ENCODE measurements around the gene DDX51.

DDX51 gene

DNA sequence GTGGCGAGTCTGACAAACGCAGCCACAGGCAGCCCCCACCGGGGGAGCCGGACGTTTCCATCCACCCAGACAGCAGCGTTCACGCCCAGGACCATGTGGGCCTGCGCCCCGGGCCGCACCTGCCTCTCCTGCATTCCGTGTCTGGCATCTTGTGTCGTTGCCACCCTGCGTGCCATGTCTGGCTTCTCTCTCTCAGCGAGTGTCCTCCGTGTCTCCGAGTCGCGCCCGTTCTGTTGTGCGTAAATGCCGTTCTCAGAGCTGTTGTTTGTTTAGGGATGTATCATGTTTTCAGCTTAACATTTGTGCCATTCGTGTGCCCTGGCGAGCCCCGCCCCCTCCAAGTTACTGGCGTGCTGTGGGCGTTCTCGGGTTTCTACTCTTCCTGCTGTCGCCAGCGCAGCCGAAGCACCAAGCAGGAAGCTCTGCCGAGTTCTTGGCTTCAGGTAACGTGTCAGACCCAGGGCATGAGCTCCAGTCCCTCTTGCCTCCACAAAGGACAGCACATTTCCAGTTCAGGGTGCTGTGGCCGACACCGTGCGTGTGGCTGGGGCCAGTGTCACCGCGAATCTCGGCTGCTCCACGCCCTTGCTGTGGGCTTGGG, 34.8 kb upstream of the DDX51 start:
- peak; percentile 28 to 37 for DNase-seq

GRCh38 chr12:132178316-132178715, 34.2 kb upstream of the DDX51 start:
- no peak for DNase-seq

DNA sequence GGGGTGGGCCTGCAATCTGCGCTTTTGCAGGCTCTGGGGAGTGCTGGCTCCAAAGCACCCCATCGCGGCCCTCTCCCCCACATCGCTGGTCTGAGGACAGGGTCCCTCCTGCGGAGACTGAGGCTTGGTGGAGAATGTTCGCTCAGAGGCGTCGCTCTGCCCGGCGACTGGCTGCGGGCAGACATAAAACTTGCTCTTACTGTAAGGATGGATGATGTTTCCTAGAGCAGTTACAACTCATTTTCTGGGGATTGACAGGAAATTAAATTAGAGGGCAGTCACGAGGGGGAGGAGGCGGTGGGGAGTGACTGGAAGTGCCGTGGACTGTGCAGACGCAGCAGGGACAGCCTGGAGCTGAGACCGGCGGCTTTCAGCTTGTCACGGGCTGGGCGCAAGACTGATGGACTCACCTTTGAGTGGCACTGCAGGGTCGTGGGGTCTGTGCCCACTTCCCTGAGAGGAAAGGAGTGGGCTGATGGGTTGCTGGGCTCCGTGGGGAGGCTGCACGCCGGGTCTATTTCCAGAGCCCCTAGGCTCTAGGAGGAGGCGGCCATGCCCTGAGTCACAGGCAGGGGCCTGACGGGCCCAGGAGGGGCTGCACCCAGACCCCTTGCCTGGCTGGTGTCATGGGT, 32.9 kb upstream of the DDX51 start:
- DNase-seq, result no peak

DNA sequence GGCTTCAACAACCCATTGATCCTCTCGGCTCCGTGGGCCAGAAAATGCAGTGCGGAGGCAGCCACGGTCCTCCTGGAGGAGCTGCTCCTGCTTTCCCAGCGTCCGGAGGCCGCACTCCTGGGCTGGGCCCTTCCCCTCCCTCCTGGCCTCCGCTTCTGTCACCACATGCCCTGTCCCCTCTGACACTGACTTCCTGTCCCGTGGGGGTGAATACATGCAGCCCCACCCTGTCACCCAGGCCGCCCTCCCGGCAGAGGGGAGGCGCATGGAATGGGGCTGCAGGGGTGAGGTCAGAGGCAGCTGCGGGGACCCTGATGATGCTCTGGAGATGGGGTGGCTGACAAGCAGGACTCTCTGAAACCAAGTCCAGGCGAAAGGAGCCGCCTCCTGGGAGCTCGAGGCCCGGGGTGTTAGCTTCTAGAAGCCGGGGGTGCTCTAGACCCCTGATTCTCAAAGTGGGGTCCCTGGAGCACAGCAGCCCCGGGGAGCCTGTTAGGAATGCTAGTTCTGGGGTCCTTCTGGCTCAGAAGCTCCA, 32.3 kb upstream of the DDX51 start:
- no peak for DNase-seq

GRCh38 chr12:132175496-132176384, 31.6 kb upstream of the DDX51 start:
- DNase-seq, result no peak

- DNase-seq, result no peak
Observed at GRCh38 chr12:132174839-132175490, 30.8 kb upstream of the DDX51 start.

DNA sequence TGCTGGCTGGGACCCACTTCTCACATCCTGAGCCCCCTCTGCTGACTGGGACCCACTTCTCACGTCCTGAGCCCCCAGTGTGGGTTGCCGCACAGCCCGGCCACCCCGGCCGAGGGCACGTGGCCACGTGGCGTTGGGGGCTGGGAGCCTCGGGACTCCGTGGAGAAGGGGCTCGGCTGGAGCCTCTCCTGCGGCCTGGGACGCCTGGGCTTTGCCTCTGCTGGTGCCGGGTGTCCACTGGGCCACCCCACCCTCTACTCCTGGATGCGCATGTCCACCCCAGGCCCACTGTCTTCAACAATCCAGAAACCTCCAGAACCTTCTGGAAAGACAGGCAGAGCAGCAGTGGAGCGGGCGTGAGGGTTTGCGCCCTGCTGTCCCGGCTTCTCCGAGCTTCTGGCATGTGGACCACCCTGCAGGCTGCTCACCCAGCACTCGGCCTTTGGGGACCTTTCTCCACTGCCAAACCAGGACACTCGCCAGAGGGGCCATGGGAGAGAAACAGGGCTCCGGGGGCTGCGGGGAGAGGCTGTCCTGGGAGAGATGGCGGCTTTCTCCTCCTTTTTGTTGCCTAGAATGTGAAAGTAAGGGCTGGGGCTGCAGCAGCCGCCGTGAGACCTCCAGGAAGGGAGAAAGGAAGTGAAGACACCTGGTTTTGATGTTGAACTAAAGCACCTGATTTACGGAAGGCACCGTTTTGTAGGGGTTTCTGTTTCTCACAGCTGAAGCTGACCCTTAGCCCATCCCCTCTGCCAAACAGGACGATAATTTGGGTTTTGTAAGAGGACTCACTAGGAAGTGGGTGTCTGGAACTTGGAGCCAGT, 30.1 kb upstream of the DDX51 start:
- no peak for DNase-seq

DNA sequence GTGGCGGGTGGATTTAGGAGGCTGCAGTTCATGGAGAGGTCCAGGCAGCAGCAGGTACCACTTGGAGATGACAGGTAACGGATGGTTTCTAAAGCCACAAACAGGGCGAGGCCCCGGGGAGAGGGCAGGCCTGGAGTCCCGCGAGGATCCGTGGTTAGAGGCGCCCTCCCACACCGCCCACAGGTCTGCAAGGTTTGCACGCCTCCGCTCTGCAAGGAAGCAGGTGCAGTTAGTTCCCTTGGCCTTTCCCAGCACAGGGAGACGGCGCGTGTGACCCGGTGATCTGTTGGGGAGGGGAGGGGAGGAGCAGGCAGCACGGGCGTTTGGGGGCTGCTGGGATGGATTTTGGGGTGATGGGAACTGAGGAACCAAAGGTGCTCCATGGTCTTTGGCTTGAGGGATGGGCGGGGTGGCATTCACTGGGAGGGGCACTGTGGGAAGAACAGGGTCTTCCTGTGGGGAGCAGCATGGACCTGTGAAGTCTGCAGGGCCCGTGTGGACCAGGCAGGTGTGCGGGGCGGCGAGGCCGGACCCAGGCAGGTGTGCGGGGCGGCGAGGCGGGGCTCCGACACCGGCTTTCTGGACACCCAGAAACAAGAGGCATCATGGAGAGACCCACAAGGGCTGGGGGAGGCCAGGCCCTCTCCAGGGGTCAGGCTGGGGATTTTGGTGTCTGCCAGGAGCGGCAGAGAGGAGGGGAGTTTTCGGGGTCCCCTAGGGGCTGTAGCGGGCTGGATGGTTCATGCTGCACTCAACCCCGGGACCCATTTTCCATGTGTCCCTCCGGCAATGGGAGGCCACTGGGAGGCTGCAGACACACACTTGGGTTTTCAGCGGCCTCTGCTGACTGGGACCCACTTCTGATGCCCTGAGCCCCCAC, 29.3 kb upstream of the DDX51 start:
- no peak for DNase-seq

DNA sequence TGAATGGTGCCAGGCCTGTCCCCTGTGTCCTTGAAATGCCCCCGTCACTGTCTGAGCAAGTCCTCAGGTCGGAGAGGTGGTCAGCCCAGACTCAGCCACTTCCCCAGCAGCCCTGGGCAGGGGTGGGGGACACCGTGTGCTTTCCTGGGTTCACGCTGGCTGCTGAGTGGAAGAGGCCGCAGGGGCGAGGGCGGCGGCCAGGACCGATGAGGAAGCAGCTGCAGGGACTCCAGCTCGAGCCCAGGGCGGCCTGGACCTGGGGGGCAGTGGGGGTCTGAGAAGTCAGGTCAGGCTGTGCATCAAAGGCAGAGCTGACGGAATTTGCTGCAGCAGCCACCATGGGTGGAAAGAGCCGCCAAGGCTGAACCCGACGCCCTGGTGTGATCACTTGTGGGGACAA, 28.5 kb upstream of the DDX51 start:
- DNase-seq, result no peak

- DNase-seq, result no peak
Observed at GRCh38 chr12:132171968-132172521, 27.9 kb upstream of the DDX51 start.

DNA sequence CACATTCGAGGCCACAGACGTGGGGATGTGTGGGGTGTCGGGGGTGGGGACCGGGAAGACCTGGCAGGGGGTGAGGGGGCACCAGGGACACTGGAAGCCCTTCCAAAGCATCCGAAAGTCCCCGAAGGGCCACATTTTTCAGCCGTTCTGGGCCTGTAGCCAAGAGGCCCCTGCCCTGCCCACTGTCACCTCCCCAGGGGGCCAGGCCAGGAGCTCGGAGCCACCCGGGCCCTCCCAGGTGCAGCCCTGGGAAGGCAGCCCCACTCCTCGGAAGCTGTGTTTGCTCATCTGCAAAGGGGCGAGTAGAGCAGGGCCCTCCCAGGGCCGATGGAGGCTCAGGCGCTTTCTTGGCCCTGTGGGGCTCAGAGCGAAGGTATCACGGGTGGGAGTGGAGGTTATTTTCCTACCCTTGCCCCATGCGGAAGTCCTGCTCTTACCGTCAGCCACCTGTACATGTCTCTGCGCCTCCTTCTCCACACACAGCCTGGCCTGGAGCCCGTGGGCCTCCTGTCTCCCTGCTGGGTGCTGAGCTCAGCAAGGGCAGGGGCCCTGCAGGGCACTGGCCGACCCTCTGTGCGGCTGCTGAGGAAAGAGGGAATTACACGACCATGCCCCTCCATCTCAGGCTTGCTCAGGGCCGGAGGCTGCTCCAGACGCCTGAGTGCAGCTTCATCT, 27.3 kb upstream of the DDX51 start:
- DNase-seq, result no peak

GRCh38 chr12:132170637-132171292, 26.6 kb upstream of the DDX51 start:
- DNase-seq, result no peak

- no peak for DNase-seq
Observed at GRCh38 chr12:132170094-132170636, 26.0 kb upstream of the DDX51 start.

DNA sequence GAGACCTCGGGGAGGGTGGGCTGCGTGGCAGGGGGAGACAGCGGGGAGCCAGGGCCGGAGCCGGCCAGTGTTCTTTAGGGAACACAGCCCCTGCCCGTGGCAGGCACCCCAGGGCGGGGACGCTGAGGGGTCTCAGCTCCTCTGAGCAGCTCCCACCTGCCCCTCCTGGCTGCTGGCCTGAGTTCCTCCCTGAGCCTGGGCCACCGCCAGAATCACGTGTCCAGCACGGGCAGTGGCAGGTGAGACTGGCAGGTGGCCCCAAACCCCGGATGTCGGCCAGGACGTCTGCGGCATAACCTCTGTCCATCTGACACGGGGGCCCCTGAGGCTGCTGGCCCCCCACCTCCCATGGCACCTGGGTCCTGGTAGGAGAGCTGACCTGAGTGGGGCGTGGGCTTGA, 25.3 kb upstream of the DDX51 start:
- no peak for DNase-seq

- no peak for DNase-seq
Observed at GRCh38 chr12:132168311-132169031, 24.4 kb upstream of the DDX51 start.

- no peak for DNase-seq
Observed at GRCh38 chr12:132167611-132168310, 23.6 kb upstream of the DDX51 start.

- DNase-seq, result no peak
Observed at GRCh38 chr12:132166801-132167591, 22.9 kb upstream of the DDX51 start.
